Measurements from ENCODE around the gene ABAT.

Gene ABAT

DNA sequence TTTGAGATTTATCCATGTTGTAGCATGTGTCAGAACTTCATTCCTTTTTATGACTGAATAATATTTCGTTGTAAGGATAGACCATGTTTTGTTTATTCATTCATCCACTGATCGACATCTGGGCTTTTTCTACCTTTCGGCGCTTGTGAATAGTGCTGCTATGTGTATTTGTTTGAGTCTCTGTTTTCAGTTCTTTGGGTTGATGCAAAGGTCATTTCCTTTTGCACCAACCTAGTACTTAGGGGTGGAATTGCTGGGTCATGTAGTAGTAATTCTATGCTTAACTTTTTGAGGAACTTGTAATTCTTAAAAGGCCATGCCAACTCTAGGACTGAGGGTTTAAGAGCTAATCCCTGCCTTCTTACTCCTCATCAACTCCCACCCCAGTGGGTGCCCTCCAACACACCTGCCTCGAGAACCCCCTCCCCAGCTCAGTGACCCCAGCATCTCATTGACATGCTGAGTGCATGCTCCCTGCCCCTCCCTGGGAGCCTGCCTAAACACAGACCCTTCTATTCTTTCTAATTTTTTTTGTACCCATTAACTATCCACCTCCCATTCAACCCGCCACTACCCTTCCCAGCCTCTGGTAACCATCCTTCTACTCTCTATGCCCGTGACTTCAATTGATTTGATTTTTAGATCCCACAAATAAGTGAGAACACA, 51.2 kb downstream of the ABAT start:
- TF ChIP-seq, protein P1, sequence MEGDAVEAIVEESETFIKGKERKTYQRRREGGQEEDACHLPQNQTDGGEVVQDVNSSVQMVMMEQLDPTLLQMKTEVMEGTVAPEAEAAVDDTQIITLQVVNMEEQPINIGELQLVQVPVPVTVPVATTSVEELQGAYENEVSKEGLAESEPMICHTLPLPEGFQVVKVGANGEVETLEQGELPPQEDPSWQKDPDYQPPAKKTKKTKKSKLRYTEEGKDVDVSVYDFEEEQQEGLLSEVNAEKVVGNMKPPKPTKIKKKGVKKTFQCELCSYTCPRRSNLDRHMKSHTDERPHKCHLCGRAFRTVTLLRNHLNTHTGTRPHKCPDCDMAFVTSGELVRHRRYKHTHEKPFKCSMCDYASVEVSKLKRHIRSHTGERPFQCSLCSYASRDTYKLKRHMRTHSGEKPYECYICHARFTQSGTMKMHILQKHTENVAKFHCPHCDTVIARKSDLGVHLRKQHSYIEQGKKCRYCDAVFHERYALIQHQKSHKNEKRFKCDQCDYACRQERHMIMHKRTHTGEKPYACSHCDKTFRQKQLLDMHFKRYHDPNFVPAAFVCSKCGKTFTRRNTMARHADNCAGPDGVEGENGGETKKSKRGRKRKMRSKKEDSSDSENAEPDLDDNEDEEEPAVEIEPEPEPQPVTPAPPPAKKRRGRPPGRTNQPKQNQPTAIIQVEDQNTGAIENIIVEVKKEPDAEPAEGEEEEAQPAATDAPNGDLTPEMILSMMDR (IDR thresholded peaks at IDR 0.05; ENCODE audit: low read depth, low read length): no peak
- DNase-seq (ENCODE audit: extremely low read depth, low read depth): no peak

- TF ChIP-seq, protein P1 (IDR thresholded peaks at IDR 0.05; ENCODE audit: low read depth, low read length): no peak
- no peak for DNase-seq (ENCODE audit: extremely low read depth, low read depth)
These were observed 52.9 kb downstream of the ABAT start for GRCh38 chr16:8727131-8727806.

GRCh38 chr16:8727857-8728618, 53.6 kb downstream of the ABAT start:
- DNase-seq (ENCODE audit: extremely low read depth, low read depth): no peak
- TF ChIP-seq, protein P1 (IDR thresholded peaks at IDR 0.05; ENCODE audit: low read depth, low read length): no peak

- DNase-seq (ENCODE audit: extremely low read depth, low read depth): no peak
- TF ChIP-seq, protein P1 (IDR thresholded peaks at IDR 0.05; ENCODE audit: low read depth, low read length): no peak
These were observed 55.4 kb downstream of the ABAT start for GRCh38 chr16:8729779-8730334.

GRCh38 chr16:8730335-8730915, 56.0 kb downstream of the ABAT start:
- TF ChIP-seq, protein P1 (IDR thresholded peaks at IDR 0.05; ENCODE audit: low read depth, low read length): no peak
- DNase-seq (ENCODE audit: extremely low read depth, low read depth): no peak

DNA sequence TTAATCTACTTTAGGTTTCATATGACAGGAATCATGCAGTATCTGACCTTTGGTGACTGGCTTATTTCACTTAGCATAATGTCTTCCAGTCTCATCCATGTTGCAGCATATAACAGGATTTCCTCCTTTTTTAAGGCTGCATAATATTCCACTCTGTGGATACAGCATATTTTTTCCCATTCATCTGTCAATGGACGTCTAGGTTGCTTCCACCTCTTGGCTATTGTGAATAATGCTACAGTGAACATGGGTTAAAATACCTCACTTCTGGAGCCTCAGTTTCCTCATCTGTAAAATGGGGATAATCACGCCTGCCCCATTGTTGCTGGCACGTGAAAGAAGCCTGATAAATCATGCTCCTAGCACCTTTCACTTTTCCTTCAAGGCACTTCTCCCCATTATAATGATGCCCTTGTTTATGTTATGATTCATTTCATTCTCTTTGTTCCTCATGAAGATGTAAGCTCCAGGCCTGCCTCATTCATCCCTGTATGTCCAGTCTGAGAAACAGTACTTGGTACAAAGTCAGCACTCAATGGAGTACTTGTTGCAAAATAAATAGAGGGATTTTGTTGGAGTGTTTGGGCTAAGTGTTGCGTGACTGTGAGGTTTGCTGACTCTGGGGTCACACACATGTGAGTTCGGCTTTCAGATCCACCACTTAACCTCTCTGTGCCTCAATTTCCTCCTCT, 59.6 kb downstream of the ABAT start:
- DNase-seq (ENCODE audit: extremely low read depth, low read depth): no peak
- TF ChIP-seq, protein P1 (IDR thresholded peaks at IDR 0.05; ENCODE audit: low read depth, low read length): no peak
